Liver (tissue), 5 donors: ENCODE results near the gene UMPS. TPM values are rescaled to one million over a fixed set of nuclear protein-coding genes. Genes with fewer than 3 reads are reported as not detected.

Experiments
- polyA plus RNA-seq, 2 donors: library from polyadenylated mRNA; stranded (reverse) in 1 of 2; unstranded in 1 of 2; fragments of 200-250 nt in 1 of 2; fragments of >200 nt in 1 of 2; fragmentation: Nextera tagmentation in 1 of 2; extraction: Ambion mirVana in 1 of 2; gene quantifications; one replicate each; pipeline versions ENCODE4 v1.2.1 to v1.2.3, GENCODE V29; 2013 to 2015
- small RNA-seq: library from RNA; depleted of rRNA; stranded (forward); fragments of <200 nt; gene quantifications from one replicate; pipeline ENCODE3, GENCODE V24; 2014
- total RNA-seq, 2 donors: library from RNA; depleted of rRNA; stranded (reverse); fragments of >200 nt; gene quantifications; one replicate each; pipeline ENCODE4 v1.2.3, GENCODE V29; 2014
- donor health status: healthy.
- donor health status: healthy.
- donor health status: healthy.

UMPS gene
- total and polyA plus RNA-seq, 4 donors, result 21.3 to 39.4 (median 26.0) TPM

Small RNAs within 50 kb of the gene (small RNA-seq; reads per million reads assigned to genes)
- not detected for gene MIR544B

Other genes starting within 250 kb of the UMPS start
- gene ITGB5, start 156.9 kb downstream of the UMPS start, total RNA-seq, result 10 to 100 TPM; 43.0 to 66.6 TPM
- 10 to 100 TPM; 16.9 to 53.0 TPM for gene ITGB5, start 156.9 kb downstream of the UMPS start, polyA plus RNA-seq
- gene MUC13, start 204.3 kb downstream of the UMPS start, total RNA-seq, result under 1 TPM in 1 of 2 donors, not detected in 1; under 0.01 TPM
- under 1 TPM in 1 of 2 donors, not detected in 1; 0.45 TPM for gene MUC13, start 204.3 kb downstream of the UMPS start, polyA plus RNA-seq